GM12878 (cell line): Measurements from ENCODE around the gene KIAA1328. TPM values are rescaled to one million over a fixed set of nuclear protein-coding genes. Genes with fewer than 3 reads are reported as not detected.

Experiments
- ATAC-seq: fragments of 200-7000 bp; cut with Tn5 transposase; 3 replicates; pipeline ENCODE4 v1.9.1; 2020; ENCODE audit warnings: mild to moderate bottlenecking, moderate library complexity
- BruUV-seq: library from RNA; stranded (reverse); fragments of 400-500 nt; replicated peaks from 2 replicates; lab custom pipeline; 2021; lab: Mats Ljungman, UMichigan
- CTCF ChIA-PET: fragments of 300-600 bp; sonication (Branson Sonifier 250); formaldehyde crosslinking; extraction: SDS; loops from one replicate; lab custom pipeline; 2021; ENCODE audit warnings: inconsistent platforms; lab: Yijun Ruan, JAX
- POLR2A ChIA-PET: fragments of 350-600 bp; formaldehyde crosslinking; extraction: SDS; loops from one replicate; lab custom pipeline; 2021; ENCODE audit warnings: inconsistent platforms; lab: Charles Lee
- RAD21 ChIA-PET: fragments of 300-600 bp; sonication (Branson Sonifier 250); formaldehyde crosslinking; loops from one replicate; lab custom pipeline; 2023; ENCODE audit warnings: antibody characterized with exemption; ENCODE audit not compliant: unreplicated experiment; lab: Charles Lee
- SMC1A ChIA-PET: fragments of 300-600 bp; sonication (Branson Sonifier 250); formaldehyde crosslinking; loops from one replicate; lab custom pipeline; 2023; ENCODE audit not compliant: unreplicated experiment, uncharacterized antibody; lab: Charles Lee
- DNase-seq: peaks from one replicate; pipeline ENCODE4 v3.0.0-alpha.2; 2011; ENCODE audit warnings: low read depth, low spot score
- FAIRE-seq: peaks from 3 replicates; lab custom pipeline; 2011; peaks lifted over from hg19 to GRCh38; lab: Jason Lieb, UNC
- H2AFZ ChIP-seq: 2 replicates; pipeline ENCODE4 v1.6.0; 2011; ENCODE audit warnings: low read depth, low read length, control low read depth; ENCODE audit not compliant: control insufficient read depth
- H3K27ac ChIP-seq: 2 replicates; pipeline ENCODE4 v1.5.1; 2011; ENCODE audit warnings: control low read depth; ENCODE audit not compliant: control insufficient read depth, insufficient read depth
- H3K27me3 ChIP-seq, 2 experiments: replicated peaks in 1 of 2; 2 replicates each; pipeline versions ENCODE4 v1.6.0 to v1.6.1; 2011; ENCODE audit warnings: low read length in 1 of 2; ENCODE audit not compliant: control insufficient read depth in 2 of 2, insufficient read depth in 2 of 2
- H3K36me3 ChIP-seq, 2 experiments: 2 replicates each; pipeline ENCODE4 v1.5.1; 2011; ENCODE audit warnings: low read length in 1 of 2; ENCODE audit not compliant: control insufficient read depth in 2 of 2, insufficient read depth in 2 of 2
- H3K4me1 ChIP-seq: 2 replicates; pipeline ENCODE4 v1.6.1; 2011; ENCODE audit warnings: mild to moderate bottlenecking, low read length, moderate library complexity, mixed read lengths; ENCODE audit not compliant: control insufficient read depth, insufficient read depth
- H3K4me2 ChIP-seq: 2 replicates; pipeline ENCODE4 v1.6.0; 2011; ENCODE audit warnings: control low read depth; ENCODE audit not compliant: control insufficient read depth, insufficient read depth
- H3K4me3 ChIP-seq: fragments of 200-600 bp; sonication (generic); 2 replicates; pipeline ENCODE4 v1.5.1; 2016
- H3K79me2 ChIP-seq: 2 replicates; pipeline ENCODE4 v1.6.0; 2011; ENCODE audit warnings: low read length; ENCODE audit not compliant: control insufficient read depth, insufficient read depth
- H3K9ac ChIP-seq: 2 replicates; pipeline ENCODE4 v1.8.0; 2011; ENCODE audit warnings: low read length, control low read depth, mixed read lengths; ENCODE audit not compliant: control insufficient read depth, insufficient read depth
- H3K9me3 ChIP-seq: replicated peaks from 3 replicates; pipeline ENCODE4 v1.5.1; 2011; ENCODE audit warnings: mild to moderate bottlenecking, low read length; ENCODE audit not compliant: control insufficient read depth, insufficient read depth
- H4K20me1 ChIP-seq: 2 replicates; pipeline ENCODE4 v1.6.0; 2011; ENCODE audit not compliant: control insufficient read depth, insufficient read depth
- CHD1 ChIP-seq: IDR thresholded peaks from 2 replicates; pipeline ENCODE4 v1.6.1; 2012; ENCODE audit warnings: low read depth, low read length, improper control_type of control experiment
- WGBS: methylation state at CpG from one replicate; pipeline ENCODE4 v1.1.6; 2016; ENCODE audit warnings: low lambda C conversion rate; ENCODE audit not compliant: insufficient replicate concordance, insufficient coverage; ENCODE audit errors: missing lambda C conversion rate; 5-methylcytosine and 5-hydroxymethylcytosine counted together
- in situ Hi-C: fragments of 300-500 bp; cut with MboI; formaldehyde crosslinking; loops from 9 replicates; pipeline ENCODE4 v1.14.3; 2018; ENCODE audit warnings: mixed read lengths
- intact Hi-C: fragments of 100-400 bp; cut with micrococcal nuclease; formaldehyde crosslinking; loops from one replicate; pipeline ENCODE4 v1.14.2; 2022; ENCODE audit not compliant: unreplicated experiment
- polyA plus RNA-seq, 11 experiments: library from polyadenylated mRNA; depleted of rRNA in 4 of 11; unstranded in 6 of 11; stranded (reverse) in 5 of 11; fragments of >200 nt; fragmentation: Nextera tagmentation in 4 of 11; fragmentation: Illumina TruSeq in 1 of 11; extraction: Ambion mirVana in 4 of 11; extraction: Trizol in 1 of 11; gene quantifications; 1 replicate in 1 of 11; 2 replicates in 10 of 11; pipeline versions ENCODE4 v1.2.1 to v1.2.3, GENCODE V29; 2011 to 2016; ENCODE audit warnings: inconsistent platforms in 2 of 11, missing spikeins in 2 of 11, low read depth in 1 of 11
- total RNA-seq, 4 experiments: library from RNA; depleted of rRNA in 3 of 4; stranded (reverse); fragments of >200 nt in 3 of 4; fragmentation: Illumina TruSeq in 1 of 4; extraction: Trizol in 1 of 4; gene quantifications; 2 replicates each; pipeline versions ENCODE4 v1.2.1 to v1.2.3, GENCODE V29; 2013 to 2021
- TF ChIP-seq, protein P1 (sequence below): fragments of 450-650 bp; IDR thresholded peaks from 2 replicates; pipeline ENCODE4 v1.6.1; 2017; ENCODE audit warnings: mild to moderate bottlenecking
- TF ChIP-seq, protein P2 (sequence below), 3 experiments: IDR thresholded peaks in 2 of 3; conservative IDR thresholded peaks in 1 of 3; 2 replicates each; pipeline ENCODE4 v1.5.1; 2011; ENCODE audit warnings: low read depth in 3 of 3, low read length in 3 of 3, mild to moderate bottlenecking in 3 of 3, control low read depth in 2 of 3, moderate library complexity in 2 of 3, inconsistent platforms in 1 of 3, mixed read lengths in 1 of 3; ENCODE audit not compliant: control insufficient read depth in 2 of 3, insufficient read depth in 1 of 3; ENCODE audit errors: extremely low read depth in 1 of 3
- TF ChIP-seq, protein P3 (sequence below): fragments of 150-350 bp; IDR thresholded peaks from 2 replicates; pipeline ENCODE4 v1.6.1; 2014; ENCODE audit warnings: mild to moderate bottlenecking, low read depth, low read length

KIAA1328 gene
- total and polyA plus RNA-seq, 10 of the 15 experiments (the other 5 are each of a cell fraction or from before 2014, with no cell fraction given), result 3.1 to 7.1 (median 4.6) TPM

DNA sequence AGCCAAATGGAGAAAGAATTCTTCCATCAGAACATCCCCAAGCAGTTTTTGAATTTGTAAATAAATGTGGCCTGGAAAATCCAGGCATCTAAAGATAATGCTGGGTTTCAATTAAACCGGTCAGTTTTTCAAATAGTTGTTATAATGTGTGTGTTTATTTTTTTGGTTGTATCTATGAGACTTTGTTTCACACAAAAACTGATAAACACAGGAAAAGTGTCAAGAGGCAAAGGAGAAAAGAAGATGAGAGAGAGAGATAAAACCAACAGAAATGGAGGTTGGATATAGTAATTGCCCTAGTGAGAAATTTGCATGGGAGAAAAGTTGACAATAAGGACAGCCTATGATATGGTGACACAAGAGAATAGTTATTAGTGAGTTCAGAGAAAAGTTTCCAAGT lies 68.3 kb downstream of the KIAA1328 start (continued):
- TF ChIP-seq, protein P1, sequence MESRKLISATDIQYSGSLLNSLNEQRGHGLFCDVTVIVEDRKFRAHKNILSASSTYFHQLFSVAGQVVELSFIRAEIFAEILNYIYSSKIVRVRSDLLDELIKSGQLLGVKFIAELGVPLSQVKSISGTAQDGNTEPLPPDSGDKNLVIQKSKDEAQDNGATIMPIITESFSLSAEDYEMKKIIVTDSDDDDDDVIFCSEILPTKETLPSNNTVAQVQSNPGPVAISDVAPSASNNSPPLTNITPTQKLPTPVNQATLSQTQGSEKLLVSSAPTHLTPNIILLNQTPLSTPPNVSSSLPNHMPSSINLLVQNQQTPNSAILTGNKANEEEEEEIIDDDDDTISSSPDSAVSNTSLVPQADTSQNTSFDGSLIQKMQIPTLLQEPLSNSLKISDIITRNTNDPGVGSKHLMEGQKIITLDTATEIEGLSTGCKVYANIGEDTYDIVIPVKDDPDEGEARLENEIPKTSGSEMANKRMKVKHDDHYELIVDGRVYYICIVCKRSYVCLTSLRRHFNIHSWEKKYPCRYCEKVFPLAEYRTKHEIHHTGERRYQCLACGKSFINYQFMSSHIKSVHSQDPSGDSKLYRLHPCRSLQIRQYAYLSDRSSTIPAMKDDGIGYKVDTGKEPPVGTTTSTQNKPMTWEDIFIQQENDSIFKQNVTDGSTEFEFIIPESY, result no peak
- TF ChIP-seq CHD1, result no peak

DNA sequence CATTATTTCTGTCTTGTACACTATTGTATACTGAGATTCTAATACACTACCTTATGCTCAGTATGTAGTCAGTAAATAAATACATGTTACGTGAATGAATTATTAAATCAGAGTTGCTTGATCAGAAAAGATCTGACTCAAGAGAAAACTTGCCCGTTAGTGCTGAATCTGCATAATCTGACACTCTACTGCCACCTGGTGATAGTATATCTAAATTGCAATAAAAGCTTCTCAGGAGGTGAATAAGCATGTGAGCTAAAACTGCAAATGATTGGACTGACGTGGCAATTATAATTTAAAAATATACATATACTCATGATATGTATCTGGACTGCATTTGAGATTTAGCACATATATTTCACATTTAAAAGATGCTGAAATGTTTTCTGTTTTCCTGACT lies 70.4 kb downstream of the KIAA1328 start:
- POLR2A ChIA-PET, result no interaction called here
- FAIRE-seq (no peak), DNase-seq (no peak), ATAC-seq (no peak)
- in situ Hi-C loops (no loop called here), intact Hi-C loops (no loop called here)
- Histone ChIP-seq H3K27ac (no peak overlapping the region), H3K79me2 (no peaks in the 10 kb centered on the region), H3K4me2 (no peak overlapping the region), H4K20me1 (no peaks in the 10 kb centered on the region), H3K27me3 (no peaks in the 10 kb centered on the region), H3K4me3 (no peak overlapping the region), H3K9me3 (no peaks in the 10 kb centered on the region), H3K36me3 (no peaks in the 10 kb centered on the region), H3K9ac (no peak overlapping the region), H2AFZ (no peak overlapping the region), H3K4me1 (no peaks in the 10 kb centered on the region)
- TF ChIP-seq, protein P2, sequence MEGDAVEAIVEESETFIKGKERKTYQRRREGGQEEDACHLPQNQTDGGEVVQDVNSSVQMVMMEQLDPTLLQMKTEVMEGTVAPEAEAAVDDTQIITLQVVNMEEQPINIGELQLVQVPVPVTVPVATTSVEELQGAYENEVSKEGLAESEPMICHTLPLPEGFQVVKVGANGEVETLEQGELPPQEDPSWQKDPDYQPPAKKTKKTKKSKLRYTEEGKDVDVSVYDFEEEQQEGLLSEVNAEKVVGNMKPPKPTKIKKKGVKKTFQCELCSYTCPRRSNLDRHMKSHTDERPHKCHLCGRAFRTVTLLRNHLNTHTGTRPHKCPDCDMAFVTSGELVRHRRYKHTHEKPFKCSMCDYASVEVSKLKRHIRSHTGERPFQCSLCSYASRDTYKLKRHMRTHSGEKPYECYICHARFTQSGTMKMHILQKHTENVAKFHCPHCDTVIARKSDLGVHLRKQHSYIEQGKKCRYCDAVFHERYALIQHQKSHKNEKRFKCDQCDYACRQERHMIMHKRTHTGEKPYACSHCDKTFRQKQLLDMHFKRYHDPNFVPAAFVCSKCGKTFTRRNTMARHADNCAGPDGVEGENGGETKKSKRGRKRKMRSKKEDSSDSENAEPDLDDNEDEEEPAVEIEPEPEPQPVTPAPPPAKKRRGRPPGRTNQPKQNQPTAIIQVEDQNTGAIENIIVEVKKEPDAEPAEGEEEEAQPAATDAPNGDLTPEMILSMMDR (IDR thresholded peaks at IDR 0.05 in 2 of 3, conservative IDR thresholded peaks at IDR 0.05 in 1 of 3; ENCODE audit: control insufficient read depth in 2 of 3, extremely low read depth in 1 of 3, insufficient read depth in 1 of 3, low read depth in 3 of 3, low read length in 3 of 3), result peak in 1 of 3 experiments; percentile 28; a peak in 1 of 6 replicates
- TF ChIP-seq, protein P3, sequence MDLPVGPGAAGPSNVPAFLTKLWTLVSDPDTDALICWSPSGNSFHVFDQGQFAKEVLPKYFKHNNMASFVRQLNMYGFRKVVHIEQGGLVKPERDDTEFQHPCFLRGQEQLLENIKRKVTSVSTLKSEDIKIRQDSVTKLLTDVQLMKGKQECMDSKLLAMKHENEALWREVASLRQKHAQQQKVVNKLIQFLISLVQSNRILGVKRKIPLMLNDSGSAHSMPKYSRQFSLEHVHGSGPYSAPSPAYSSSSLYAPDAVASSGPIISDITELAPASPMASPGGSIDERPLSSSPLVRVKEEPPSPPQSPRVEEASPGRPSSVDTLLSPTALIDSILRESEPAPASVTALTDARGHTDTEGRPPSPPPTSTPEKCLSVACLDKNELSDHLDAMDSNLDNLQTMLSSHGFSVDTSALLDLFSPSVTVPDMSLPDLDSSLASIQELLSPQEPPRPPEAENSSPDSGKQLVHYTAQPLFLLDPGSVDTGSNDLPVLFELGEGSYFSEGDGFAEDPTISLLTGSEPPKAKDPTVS, result no peak
- SMC1A ChIA-PET, result interaction anchor here (0.7 to 1.0 kb wide), 2 partner anchors 17 to 401 kb away, joined by 3 read pairs; no protein-coding TSS in a partner anchor
- WGBS, result 0% methylated on average over 3 of the region's 3 CpGs
- CTCF ChIA-PET, result interaction anchor here (0.8 to 1.1 kb wide), 3 partner anchors 9 to 211 kb away, joined by 3 to 4 read pairs (median 3); no protein-coding TSS in a partner anchor
- RAD21 ChIA-PET, result no interaction called here
- no TSS peak for BruUV-seq
